NAMALWA (cell line): Measurements from ENCODE around the gene PDK4.
A peak's percentile ranks its signal among the peaks of the same experiment; 100 is the strongest.
"Not testable (repeated sequence)": the region's sequence is repeated elsewhere in the genome, so short reads cannot be mapped to it uniquely, and the experiment has no call there.

ENCODE experiments used
- DNase-seq: peaks from one replicate; pipeline ENCODE4 v3.0.0-alpha.2; 2015; ENCODE audit warnings: low spot score

Gene PDK4

DNA sequence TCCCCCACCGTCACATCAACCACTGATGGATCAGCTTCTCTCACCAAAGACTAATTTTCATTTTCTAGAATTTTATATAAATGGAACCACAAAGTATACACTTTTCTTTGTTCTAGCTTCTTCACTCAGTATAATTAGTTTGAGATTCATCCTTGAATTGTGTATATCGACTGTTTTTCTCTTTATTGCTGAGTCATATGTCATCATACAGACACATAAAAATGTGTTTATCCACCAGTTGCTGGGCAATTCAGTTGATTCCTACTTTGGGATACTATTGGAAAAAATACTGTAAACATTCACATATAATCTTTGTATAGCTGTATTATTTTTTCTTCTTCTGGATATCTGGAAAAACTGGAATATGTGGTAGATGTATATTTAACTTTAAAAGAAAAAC, 26.6 kb downstream of the PDK4 start:
- DNase-seq: no peak

DNA sequence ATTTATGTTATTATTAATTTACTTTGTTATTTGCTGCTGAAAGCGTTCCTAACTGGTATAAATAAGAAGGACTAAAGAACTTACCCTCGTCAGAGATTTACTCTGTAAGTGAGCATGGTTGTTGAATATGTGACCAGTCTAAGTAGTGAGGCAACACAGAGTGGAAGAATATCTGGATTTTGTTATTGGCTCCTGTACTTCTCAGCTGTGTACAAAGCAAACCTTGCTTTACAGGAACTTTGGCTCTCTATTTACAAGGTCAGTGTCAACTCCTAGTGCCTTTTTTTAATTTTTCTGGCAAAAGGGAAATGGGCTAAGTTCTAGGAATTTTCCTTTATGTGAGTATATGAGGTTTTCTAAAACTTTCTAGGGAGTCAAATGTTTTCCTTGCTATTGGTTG, 35.6 kb downstream of the PDK4 start:
- no peak for DNase-seq

DNA sequence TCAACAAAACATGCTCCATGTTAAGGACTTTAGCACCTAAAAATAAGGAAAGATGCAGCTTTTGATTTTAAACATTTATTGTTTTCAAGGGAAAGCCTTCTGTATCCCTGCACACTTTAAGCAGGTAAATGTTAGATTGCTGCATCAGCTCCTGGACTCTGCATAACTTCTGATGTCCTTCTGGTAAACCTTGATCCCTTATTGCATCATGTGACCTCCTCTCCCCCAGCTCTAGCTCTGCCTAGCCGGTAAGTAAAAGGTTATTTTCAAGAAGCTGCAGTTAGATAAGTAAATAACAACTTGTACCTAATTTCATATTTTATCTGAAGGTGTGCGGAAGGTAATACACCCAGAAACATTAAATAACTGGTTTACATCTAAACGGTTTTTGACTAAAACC, 37.5 kb downstream of the PDK4 start:
- DNase-seq: no peak

DNA sequence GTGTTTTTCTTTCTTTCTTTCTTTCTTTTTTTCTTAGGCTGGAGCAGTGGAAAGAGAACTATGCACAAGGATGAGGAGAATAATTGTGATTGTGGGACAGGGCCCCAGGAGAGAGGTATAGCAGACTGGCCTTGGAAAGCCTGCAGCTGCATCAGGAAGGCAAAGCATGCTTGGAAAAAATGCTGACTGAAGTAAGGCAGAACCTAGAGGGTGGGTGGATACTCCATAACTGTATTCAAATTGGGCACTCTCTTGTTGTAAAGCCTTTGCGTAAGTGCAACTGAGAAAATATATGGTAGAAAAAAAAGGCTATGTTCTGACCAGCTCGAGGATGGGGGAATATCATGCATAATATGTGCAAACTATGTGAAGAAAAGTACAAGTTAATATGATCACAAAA, 39.5 kb downstream of the PDK4 start:
- no peak for DNase-seq

DNA sequence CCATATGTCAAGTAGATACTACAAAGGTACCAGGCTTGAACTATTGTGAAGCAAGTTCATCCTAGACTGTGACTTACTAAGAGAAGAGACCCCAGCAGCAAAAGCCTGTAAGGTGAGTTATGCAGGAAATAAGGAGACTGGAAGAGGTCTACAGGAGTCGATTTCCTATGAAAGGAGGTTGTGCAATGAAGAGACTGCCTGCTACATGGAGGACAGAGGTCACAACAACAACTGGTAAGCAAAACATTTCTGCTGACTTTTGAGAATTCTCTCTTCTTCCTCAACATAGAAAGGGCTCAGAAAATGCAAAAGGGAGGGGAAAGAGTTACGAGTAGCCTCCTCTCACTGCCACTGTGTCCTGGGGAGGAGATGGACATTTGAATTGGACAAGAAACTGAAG, 42.4 kb downstream of the PDK4 start:
- DNase-seq: no peak

DNA sequence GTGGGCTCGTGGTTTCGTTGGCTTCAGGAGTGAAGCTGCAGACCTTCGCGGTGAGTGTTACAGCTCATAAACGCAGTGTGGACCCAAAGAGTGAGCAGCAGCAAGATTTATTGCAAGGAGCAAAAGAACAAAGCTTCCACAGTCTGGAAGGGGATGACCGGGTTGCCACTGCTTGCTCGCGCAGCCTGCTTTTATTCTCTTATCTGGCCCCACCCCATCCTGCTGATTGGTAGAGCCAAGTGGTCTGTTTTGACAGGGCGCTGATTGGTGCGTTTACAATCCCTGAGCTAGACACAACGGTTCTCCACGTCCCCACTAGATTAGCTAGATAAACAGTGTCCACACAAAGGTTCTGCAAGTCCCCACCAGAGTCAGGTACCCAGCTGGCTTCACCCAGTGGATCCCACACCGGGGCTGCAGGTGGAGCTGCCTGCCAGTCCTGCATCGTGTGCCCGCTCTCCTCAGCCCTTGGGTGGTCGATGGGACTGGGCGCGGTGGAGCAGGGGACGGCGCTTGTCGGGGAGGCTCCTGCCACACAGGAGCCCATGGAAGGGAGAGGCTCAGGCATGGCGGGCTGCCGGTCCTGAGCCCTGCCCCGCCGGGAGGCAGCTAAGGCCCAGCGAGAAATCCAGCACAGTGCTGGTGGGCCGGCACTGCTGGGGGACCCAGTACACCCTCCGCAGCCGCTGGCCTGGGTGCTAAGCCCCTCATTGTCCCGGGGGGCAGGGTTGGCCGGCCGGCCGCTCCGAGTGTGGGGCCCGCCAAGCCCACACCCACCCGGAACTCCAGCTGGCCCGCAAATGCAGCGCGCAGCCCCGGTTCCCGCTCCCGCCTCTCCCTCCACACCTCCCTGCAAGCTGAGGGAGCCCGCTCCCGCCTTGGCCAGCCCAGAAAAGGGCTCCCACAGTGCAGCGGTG, 44.0 kb downstream of the PDK4 start:
- not testable (repeated sequence) for DNase-seq

DNA sequence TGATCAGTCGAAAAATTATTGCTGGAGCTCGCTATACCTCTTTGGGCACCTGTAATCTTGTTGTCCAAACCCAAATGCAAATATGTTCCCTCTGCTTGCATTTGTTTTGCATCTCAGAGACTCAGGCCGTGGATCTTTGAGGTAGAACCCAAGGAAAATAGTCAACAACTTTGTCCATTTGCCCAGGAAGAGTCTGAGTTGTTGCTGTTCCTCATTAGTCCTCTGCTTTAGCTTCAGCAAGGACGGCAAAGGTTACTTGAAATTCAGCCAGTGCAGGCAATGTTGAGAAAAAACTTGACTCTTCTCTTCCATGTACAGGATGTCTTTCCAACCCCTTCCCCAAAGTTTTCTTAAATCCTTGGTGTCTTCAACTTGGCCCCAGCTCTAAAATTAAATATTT, 45.8 kb downstream of the PDK4 start:
- no peak for DNase-seq

DNA sequence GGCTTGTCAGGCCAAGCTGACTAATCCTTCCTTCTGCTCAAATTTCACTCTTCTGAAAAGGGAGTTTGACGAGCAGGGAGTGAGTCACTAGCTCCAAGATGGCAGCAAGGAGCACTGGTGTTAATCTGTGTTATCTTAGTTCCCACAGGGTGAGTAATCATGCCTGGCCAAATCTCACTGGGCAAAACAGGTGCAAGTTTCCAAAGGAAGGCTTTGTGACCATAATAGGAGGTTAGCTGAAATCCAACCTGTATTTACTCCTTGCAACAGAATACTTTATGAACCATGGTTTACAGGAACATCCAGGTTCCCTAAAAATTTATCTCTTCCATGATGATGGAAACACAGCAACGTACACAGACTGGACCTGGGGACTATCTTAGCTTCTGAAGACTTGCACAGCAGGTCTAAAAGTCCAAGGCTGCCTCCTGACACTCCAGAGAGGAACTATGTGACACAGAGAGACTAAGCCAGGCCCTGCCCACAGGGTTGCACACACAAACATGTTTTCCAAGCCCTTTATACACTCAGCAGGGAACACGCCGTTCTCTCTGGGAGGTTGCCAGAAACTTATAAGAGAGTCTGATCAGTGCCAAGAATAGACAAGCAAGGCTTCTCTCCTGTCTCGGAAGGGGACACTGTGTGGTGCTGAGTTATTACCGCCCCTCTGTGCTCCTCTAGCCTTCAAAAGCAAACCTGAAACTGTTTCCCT, 46.3 kb downstream of the PDK4 start:
- no peak for DNase-seq

DNA sequence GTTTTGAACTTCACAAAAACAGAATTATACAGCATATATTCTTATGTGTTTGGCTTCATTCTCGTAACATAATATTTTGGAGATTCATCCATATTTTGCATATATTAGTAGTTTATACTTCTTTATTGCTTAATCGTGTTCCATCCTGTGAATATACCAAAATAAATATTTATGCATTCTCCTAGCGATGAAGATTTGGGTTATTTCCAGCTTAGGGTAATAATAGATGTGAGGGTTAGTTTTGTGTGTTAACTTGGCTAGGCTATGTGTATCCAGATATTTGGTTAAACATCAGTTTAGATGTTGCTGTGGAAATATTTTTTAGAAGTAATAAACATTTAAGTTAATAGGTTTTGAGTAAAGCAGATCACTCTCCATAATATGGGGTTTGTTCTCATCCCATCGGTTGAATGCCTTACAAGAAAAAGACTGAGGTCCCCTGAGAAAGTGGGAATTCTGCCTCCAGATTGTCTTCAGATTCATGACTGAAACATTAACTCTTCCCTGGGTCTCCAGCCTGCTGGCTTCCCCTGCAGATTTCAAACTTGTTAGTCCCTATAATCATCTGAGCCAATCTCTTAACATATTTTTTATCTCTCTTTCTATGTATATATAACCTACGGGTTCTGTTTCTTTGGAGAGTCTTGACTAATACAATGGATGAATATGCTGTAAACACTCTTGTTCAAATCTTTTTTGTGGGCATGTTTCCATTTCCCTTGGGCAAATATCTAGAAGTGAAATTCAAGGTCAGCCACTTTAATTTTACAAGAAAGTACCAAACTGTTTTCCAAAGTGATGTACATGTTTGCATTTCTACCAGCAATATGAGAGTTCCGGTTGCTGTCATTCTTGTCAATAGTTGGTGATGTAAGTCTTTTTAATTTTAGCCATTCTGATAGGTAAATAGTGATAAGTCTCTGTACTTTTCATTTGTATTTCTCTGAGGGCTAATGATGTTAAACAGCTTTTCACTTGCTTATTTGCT, 48.7 kb downstream of the PDK4 start:
- DNase-seq: no peak

DNA sequence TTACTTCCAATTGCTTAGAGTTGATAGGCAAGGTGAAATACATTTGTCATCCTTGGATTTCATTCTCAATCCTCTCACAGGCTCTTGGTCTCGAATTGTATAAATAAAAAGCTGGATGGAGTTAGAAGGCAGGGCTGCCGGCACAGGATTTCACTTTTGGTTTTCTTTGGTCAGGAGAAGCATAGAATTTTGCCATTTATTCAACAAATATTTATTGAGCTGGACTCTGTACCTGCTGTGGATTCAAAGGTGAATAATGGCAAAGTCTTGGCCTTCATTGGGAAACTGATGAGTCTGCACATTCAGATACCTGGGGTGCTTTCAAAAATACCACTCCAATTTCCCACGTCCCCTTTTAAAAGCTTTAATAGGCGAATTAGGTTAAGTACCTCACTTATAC, 49.7 kb downstream of the PDK4 start:
- DNase-seq: no peak

DNA sequence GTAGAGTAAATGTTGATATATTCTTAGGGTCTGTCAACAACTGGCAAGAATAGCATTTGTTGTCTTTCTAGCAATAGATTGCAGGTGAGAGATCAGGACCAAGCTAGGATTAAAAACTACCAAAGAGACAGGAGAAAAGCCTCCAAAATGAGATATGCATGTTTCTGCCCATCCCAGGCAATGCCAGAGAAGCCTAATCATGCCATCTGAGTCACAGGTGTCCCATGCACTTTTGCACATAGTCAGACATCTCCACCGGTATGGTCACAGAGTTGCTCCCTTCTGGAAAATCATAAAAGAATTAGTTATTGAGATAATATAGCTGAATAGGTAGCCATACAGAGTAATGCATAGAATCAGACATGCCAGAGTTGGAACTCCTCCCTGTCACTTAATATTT, 50.6 kb downstream of the PDK4 start:
- no peak for DNase-seq

DNA sequence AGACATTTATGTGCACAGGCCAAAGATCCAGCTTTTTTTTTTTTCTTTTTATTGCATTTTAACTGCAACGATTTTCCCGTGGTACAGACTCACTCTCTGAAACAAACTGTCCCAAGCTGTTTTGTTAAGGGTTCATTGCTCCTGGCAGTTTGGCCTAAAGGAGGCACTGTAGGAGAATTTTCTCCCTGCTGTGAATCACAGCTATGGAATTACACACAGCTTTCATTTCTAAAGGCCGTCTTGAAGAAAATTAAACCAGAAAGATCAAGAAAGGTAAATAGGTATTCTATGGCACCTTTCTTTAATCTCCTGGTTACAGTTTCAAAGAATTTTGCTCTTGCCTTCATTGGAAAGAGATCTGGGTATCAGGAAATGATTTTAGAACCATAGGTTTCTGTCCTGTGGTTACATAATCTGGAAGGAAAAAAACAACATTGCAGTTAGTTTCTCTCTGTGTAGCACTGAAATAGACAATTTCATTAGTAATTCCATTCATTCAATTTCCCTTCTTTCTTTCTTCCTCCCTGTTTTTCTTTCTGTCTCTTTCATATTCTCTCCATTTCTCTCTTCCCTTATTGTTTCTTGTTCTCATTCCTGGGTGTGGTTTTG, 51.2 kb downstream of the PDK4 start:
- DNase-seq: peak; percentile 12

DNA sequence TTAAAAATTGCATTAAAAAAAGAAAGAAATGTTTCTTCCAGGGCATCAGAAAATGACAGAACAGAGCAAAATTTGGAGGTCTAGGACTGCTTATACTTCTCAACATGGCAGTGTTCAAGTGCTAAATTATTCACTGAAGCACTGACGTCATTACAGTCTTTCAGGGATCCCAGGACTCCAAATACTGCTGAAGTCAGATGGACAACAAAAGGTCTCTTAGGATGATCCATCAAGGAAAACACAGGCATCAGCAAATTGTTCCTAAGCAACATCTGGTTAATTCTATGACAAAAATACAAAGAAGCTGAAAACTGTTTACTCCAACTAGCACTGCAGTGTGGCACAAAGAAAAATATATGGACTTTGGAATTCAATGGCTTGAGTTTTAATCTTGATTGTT, 52.1 kb downstream of the PDK4 start:
- no peak for DNase-seq

DNA sequence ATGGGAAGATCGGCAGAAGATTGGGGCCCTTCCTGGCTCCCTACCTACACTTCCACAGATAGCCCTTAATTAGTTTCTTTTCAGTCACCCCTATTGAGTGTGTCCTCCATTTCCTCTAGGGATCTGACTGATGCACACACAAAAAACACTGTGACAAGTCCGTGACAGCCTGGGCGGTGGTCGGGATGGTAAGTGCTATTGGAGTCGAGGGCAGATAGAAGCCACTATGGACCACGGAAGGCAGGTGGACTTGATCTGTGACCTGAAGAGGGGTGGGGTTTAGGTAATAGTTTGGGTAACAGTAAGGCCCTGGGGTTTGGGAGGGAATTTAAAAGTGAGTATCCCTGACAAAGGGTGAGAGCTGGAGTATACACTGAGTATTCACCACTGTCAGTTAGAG, 53.0 kb downstream of the PDK4 start:
- DNase-seq: no peak

DNA sequence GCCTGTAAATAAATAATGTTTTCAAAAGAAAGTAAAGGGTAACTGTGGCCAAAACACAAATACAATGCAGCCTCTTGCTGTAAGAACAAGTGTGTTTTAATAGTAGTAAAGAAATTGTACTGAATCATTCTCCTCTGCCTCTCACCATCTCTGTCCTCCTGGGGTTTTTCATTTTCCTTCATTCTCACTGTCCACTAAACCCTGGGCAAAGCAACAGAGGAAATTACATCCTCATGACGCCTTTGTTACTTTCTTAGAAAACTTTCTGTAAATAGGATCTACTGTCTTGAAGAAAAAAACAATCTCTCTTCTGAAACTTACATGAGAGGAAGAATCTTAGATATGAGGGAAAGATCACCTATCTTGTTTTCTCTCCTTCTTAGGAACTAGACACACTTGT, 56.0 kb downstream of the PDK4 start:
- DNase-seq: no peak

DNA sequence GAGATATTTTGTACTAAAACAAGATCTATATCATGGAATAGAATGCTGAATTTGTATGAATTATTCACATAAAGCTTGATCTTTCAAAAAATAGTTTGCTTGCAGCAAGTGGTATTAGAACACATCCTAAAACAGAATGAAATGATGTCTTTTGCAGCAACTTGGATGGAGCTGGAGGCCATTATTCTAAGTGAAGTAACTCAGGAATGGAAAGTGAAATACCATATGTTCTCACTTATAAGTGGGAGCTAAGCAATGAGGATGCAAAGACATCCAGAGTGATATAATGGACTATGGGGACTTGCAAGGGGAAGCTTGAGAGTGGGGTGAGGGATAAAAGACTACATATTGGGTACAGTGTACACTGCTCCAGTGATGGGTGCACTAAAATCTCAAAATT, 56.9 kb downstream of the PDK4 start:
- no peak for DNase-seq

DNA sequence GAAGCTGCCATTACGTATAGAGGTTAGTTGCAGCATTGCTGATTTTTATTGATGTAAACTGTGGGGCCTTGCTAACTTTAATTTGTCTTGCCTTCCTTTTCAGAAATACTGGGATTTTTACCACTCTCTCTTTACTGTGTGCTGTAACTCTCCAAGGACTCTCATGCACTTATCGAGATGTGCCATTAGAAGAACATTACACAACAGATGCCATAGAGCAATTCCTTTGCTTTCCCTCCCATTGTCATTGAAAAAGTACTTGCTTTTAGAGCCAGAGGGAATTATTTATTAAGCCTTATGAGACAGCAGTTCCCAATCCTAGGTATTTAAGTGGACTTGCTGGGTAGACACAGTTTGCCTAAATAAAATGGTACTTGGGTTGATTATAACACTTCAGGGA, 58.8 kb downstream of the PDK4 start:
- DNase-seq: no peak

DNA sequence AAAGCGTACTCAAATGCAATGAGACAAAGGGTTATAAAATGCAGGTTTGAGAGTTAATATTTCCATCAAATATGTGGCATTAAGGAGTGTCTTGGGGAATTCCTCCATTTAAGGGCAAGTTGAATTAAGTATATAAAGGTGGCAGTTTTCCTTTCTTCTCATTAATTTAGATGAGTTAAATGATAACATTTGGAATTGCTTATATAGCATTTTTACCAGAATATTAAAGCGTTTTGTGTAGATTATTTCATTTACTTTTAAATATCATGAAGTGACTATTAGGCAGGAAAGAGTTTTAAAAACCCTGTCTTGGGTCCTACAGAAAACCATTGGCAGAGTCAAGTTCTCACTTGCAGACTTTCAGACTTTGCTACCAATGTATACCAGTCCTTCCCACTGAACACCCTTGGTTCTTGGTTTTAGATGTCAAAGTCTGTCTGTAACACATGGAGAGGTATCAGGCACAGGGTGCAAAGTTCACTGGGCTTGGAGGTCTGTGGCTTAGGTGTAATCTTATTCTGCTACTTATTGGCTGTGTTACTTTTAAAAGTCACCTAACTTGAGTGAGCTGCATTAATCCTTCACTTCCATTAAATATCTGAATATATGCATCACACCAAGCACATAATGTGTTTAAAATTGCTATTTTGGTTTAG, 59.5 kb downstream of the PDK4 start:
- no peak for DNase-seq

DNA sequence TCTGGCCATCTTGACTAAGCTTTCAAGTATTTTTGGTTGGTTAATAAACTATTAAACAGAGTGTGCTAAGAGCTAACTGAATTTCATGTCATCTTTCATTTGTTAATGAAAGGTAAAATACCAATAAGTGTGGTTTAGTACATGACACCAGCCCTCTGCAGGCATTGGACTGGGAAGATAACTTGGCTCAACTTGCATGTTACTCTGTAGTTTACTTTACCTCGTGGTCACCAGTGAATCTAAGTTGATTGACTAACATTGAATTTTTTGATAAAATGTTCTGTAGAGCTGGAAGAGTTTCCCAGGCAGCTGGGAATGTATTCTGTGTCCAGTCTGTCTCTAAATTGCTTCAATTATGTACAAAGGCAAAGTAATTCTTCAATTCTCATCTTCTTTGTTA, 60.7 kb downstream of the PDK4 start:
- DNase-seq: no peak

DNA sequence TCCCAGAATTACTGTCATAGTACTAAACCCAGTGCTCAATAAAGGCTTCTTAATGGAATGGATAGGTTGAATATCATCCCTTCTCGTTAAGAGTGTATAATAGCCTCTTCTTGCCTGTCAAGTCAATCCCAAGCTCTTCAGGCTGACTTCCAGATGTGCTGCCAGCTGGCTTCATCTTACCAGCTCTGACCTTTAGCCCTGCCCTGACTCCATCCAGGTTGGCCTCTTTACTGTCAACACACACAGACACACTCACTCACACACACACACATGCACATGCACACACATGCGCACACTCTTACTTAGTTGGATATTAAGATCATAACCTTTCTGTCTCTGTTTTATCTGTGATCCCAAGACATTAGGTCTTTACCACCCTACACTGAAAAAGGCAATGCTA, 61.5 kb downstream of the PDK4 start:
- no peak for DNase-seq
